ENCODE results near the gene SEC14L6.

The SEC14L6 gene

DNA sequence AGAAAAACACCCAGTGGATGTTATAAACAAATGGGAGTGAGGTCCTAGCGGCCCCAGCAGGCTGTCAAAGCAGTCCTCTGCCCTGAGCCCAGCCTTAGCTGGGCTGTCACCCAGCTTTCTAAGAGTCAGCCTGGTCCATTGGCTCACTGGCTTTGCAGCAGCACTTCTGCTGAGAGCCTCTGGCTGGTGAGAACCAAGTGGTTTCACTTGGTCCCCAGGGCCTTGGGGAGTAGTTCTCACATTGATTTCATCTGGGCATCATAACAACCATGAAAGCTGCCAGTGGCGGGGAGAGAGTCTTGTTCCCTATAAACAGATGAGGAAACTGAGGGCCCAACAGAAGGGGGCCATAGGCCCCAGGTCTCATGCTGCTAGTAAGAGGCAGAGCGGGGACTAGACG is 11.4 kb downstream of the SEC14L6 start:
- DNase-seq (ENCODE audit: low spot score), result no peak

DNA sequence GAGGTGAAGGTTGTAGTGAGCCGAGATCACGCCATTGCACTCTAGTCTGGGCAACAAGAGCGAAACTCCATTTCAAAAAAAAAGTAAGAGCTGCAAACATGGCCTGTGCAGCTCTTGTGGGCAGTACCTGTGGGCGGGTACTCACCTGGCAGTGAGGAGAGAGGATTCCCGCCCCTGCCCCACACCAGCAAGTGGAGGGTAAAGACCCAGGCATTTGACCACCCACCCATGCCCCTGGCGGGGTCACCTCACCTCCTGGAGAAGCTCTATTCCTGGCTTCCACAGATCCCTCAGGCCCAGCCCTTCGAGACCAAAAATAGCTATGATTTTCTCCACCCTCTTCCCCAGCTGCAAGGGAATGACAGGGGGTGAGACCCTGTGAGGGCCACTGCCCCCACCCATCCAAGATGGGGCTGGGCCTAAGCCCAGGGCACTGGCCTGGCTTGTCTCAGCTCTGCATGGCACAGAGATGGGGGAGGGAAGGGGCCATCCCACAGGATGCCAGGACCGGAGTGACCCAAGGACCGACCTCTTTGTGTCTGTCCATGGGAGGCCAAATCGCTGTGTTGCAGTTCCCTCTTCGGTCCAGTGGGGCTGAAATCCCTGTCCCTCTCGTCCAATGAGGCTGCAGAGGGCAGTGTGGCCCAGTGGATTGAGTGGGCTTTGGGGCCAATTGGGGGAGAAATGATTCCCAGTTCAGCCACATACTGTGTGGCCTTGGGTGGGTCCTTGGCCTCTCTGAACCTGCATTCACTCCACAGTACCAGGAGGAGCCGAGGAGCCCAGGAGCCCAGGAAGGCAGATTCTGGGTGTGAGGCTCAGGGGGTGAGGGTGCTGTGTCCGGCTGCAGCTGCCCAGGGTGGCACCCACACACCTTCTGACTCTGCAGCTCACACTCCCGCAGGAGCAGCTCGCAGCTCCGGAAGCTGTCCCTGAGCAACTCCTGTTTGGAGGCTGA is 14.6 kb downstream of the SEC14L6 start:
- no peak for DNase-seq (ENCODE audit: low spot score)

DNA sequence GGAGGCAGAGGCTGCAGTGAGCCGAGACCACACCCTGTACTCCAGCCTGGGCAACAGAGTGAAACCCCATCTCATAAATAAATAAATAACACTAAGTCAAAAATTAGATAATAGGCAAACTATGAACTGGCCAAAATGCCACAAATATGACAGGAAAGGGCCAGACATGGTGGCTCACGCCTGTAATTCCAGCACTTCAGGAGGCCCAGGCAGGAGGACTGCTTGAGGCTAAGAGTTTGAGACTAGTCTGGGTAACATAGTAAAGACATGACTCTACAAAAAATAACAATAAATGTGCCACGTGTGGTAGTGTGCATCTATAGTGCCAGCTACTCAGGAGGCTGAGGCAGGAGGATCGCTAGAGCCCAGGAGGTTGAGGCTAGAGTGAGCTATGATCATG is 19.9 kb downstream of the SEC14L6 start:
- DNase-seq (ENCODE audit: low spot score), result no peak

DNA sequence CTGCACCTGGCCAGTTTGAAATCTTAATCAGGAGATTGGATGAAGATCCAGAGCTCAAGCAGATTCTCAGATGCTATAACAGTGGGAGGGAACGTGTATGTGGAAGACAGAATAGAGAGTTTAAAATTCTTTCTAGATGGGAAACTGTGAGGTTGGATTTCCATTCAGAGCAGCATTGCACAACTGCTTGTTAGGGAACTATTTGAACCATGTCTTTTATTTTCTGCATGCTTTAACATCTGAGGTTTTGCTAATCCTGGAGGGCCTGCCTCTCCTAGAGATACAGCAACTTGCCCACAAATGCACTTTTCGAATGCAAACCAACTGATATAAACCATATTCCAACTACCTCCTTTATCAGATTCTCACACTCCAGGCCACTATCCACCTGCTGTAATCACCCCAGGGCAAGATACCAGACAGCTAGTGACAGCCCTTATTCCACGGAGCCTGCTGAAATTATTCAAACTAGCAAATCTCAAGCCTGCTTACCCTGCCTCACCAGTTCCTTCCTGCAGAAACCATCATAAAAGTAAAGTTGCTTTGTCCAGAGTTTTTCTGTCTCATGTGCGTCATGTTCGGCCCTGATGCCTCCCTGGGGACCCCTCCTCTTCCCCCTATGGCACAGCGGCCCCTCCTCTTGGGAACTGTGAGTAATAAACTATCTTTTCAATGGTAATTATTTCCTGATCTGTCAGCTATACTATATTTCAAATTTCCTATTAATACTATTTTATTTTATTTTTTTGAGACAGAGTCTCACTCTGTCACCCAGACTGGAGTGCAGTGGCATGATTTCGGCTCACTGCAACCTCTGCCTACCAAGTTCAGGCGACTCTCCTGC is 22.7 kb downstream of the SEC14L6 start:
- DNase-seq (ENCODE audit: low spot score), result no peak

DNA sequence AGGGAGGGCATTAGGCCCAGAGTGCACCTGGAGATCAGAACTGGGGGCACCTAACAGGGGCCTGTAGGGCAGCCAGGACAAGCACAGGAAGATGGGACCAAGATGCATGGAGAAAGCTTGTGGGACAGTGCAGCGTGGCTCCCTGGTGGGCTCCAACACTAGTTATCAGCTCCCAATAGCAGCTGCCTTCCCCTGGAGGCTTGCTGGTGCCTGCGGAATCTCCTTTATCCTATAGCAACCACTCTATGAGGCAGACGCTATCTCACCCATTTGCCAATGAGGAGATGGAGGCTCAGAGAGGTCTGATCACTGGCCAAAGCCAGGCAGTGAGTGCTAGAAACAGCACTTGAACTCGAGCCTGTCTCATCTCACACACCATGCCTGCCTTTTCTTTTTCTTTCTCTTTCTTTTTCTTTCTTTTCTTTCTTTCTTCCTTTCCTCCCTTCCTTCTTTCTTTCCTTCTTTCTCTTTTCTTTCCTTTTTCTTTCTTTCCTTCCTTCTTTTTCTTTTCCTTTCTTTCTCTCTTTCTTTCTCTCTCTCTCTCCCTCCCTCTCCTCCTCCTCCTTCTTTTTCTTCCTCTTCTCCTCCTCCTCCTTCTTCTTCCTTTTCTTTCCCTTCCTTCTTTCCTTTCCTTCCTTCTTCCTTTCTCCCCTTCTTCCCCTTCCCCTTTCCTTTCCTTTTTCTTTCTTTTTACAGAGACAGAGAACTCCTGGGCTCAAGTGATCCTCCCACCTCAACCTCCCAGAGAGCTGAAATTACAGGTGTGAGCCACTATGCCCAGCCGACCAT is 25.0 kb downstream of the SEC14L6 start:
- no peak for DNase-seq (ENCODE audit: low spot score)

DNA sequence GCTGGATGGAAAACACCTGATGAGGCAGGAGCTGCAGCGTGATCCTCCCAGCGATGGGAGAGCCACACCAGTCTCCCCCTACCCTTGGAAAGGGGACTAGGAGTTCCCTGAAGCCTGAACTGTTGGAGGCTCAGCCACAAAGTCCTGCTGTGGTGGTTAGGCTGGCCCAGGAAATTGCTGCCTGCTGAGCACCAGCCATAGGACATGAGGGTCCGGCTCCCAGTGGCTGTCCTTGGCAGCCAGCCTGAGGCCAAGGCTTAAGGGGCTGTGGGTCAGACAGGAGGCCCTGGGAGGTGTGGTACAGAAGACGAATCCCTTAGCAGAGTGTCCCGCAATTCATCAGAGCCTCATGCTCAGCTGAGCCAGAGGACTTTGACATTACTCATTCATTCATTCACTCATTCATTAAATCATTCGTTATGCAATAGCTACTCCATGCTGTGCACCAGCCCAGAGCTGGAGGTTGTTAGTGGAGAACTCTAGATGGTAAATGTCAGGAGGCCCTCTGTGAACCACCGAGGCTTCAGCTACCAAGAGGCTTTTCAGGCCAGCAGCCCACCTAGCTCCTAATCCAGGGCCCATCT is 26.6 kb downstream of the SEC14L6 start:
- DNase-seq (ENCODE audit: low spot score), result no peak

DNA sequence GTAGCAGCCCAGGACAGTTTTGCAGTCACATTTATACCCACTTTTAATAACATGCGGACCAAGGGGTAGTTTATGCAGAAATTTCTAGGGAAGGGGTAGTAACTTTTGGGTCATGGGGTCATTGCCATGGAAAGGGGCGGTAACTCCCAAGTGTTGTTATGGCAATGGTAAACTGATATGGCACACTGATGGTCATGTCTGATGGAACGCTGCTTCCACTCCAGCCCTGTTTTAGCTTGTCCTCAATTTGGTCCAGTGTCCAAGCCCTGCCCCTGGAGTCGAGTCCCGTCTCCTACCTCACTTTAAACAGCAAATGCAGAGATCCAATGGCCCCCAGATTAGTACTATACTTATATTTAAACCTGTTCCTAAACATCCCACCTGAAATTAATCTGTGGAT is 29.8 kb downstream of the SEC14L6 start:
- no peak for DNase-seq (ENCODE audit: low spot score)

DNA sequence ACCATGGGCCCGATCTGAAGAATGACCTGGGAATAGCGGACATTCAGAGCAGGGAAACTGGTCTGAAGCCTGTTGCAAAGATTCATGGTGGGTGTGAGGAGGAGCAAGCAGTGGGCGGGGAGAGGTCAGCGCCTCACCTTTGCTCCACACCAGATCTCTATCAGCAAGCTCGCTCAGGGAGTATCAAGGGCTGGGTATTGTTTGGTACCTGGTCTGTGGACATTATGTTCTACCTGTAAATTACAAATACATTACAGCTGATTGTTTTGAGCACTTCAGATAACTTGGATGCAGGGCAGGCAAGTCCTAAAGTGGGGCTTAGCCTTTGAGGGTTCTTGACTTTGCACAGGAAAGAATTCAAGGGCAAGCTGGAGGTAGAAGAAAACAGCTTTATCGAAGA is 30.3 kb downstream of the SEC14L6 start:
- no peak for DNase-seq (ENCODE audit: low spot score)

DNA sequence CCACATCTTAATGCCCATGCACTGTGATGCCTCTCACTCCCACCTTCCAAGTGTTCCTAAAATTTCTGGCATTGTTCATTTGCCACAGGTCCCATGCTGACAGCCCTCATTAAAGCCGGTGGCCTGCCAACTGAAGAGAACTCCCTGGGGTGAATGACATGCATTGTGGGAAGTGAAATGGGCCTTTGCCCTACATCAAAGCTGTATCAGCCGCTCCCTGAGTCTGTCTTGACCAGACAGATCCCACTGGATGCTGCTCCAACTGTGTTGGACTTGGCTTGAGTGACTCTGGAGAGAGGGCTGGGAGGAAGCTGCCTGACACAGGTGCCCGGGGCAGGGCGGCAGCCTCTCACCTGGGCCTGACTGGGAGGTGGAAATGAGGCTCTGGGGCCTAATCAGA is 32.3 kb downstream of the SEC14L6 start:
- DNase-seq (ENCODE audit: low spot score), result no peak

DNA sequence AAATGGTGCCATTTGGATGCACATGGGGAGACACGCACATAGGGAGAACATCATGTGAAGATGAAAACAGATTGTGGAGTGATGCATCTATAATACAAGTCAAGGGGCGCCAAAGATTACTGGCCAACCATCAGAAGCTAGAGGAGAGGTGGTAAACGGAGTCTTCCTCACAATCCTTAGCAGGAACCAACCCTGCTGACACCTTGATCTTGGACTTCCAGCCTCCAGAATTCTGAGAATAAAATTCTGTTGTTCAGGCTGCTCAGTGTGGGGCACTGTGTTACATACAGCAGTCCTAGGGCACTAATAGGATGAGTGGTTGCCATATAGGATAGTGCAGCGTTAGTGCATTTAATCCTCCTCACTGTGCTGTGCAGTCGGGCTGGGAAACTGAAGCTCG is 33.1 kb downstream of the SEC14L6 start:
- DNase-seq (ENCODE audit: low spot score), result no peak

DNA sequence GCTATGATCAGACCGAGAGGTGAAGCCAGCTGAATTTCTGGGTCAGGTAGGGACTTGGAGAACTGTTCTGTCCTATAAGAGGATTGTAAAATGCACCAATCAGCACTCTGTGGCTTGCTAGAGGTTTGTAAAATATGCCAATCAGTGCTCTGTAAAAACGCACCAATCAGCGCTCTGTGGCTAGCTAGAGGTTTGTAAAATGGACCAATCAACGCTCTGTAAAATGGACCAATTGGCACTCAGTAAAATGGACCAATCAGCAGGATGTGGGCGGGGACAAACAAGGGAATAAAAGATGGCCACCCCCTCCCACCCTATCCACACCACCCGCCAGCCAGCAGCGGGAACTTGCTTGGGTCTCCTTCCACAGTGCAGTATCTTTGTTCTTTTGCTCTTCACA is 34.6 kb downstream of the SEC14L6 start:
- DNase-seq (ENCODE audit: low spot score), result no peak

DNA sequence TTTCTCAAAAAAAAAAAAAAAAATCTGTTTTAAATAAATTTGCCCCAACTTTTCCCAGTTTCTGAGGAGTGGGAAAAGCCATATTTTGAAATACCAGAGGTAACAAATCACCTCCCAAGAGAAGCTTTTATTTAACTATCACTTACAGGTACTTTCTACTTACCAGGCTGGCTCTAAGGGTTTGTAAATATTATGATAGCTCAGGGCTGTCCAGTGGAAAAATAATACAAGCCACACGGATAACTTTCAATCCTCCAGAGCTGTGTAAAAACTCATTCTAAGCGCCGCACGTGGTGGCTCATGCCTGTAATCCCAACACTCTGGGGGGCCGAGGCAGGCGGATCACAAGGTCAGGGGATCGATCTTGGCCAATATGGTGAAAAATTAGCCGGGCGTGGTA is 35.4 kb downstream of the SEC14L6 start:
- no peak for DNase-seq (ENCODE audit: low spot score)

DNA sequence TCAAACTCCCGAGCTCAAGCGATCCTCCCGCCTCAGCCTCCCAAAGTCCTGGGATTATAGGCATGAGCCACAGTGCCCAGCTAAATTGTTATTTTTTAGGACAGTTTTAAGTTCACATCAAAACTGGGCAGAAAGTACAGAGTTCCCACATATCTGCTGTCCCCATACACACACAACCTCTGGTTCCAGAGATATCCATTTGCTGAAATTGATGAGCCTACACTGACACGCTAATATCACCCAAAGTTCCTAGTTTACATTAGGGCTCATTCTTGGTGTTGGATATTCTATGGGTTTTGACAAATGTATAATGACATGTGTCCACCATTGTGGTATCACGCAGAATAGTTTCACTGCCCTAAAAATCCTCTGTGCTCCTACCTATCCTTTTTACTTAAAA is 38.3 kb downstream of the SEC14L6 start:
- no peak for DNase-seq (ENCODE audit: low spot score)

DNA sequence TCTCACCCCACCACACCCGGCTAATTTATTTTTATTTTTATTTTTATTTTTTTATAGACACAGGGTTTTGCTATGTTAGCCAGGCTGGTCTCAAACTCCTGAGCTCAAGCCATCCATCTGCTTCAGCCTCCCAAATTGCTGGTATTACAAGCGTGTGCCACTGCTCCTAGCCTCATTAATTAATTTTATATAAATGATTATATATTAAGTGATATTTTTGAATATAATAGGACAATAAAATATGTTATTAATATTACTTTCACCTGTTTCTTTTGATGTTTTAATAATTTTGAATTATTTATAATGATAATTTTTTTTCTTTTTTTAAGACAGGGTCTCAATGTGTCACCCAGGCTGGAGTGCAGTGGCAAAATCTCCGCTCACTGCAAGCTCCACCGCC is 38.9 kb downstream of the SEC14L6 start:
- no peak for DNase-seq (ENCODE audit: low spot score)

DNA sequence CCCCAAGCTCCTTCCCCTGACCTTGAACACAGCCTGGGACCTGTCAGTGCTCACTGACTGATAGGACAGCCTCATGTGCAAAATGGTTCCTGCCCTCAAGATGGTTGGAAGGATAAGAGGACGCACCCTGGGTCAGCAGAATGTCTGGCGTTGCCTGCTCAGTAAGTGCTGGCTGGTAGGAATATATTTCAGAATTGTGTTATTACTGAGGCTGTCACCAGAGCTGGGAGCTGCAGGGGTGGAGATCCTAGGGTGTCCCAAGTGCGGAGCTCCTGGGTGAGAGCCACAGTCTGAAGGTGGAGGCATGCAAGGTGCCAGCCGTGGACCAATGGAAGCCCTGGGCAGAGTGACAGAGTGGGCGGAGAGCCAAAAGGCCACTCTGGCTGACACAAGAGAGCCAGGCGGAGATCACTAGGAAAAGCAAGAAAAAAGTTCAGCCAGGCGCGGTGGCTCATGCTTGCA is 40.0 kb downstream of the SEC14L6 start:
- no peak for DNase-seq (ENCODE audit: low spot score)

DNA sequence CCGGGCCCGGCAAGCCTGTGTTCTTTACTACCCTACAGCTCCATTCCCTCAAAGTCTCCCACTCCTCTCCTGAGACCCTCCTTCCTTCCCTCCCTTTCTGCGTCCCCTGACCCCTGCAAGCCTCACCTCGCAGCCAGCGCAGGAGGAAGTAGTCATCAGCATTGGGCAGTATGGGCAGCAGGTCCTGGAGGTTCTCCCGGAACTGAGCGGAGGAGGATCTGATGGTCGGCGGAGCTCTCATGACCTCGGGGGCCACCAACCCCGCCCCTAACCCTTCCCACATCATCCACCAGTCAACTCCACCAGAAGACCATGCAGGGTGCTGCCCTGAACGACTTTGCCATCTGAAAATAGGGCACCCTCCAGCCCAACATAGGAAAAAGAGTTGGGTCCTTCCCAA is 43.0 kb downstream of the SEC14L6 start:
- no peak for DNase-seq (ENCODE audit: low spot score)

DNA sequence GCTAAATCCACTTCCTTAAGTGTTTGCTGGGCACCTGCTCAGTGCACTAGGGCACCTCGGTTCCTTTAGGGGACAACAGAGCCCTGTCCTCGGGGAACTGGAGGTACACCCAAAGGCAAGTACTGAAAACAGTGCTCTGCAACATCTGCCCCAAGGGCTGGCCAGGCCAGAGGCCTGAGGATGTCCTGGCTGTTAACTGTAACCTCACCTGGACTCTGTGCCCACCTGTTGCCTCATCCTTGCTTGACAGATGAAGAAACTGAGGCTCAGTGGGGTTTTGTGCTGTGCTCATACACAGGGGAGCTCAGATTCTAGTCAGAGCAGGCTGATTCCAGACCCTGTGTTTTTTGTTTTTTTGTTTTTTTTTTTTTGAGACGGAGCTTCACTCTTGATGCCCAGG is 43.6 kb downstream of the SEC14L6 start:
- no peak for DNase-seq (ENCODE audit: low spot score)

DNA sequence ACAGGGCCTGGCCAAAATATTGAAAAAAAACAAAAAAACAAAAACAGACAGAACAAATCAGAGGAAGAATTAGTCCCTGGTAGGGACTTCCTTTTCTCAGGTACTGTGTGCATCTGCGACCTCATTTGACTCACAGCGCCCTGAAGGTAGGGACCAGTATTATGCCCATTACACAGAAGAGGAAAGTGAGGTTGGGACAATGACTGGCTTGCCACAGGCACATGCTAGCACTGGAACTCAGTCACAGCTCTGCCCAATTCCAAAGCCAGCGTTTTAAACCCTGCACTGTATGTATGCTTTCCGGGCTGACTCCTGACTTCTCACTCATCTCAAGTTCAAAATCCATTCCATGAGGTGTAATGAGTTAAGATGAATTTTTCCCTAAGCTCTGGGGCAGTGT is 44.4 kb downstream of the SEC14L6 start:
- no peak for DNase-seq (ENCODE audit: low spot score)

DNA sequence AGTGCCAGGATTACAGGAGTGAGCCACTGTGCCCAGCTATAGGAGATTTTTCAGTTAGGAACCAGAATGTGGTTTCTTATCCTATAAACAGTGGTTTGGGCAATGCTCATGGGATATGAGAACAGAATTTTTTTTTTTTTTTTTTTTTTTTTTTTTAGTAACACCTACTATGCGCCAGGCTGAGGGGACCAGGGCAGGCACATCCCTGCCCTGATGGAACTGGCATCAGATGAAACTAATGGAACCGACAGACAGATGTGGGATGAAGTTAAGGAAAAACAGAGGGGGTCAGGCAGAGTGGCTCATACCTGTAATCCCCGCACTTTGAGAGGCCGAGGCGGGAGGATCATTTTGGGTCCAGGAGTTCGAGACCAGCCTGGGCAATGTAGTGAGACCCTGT is 45.9 kb downstream of the SEC14L6 start:
- DNase-seq (ENCODE audit: low spot score), result no peak

DNA sequence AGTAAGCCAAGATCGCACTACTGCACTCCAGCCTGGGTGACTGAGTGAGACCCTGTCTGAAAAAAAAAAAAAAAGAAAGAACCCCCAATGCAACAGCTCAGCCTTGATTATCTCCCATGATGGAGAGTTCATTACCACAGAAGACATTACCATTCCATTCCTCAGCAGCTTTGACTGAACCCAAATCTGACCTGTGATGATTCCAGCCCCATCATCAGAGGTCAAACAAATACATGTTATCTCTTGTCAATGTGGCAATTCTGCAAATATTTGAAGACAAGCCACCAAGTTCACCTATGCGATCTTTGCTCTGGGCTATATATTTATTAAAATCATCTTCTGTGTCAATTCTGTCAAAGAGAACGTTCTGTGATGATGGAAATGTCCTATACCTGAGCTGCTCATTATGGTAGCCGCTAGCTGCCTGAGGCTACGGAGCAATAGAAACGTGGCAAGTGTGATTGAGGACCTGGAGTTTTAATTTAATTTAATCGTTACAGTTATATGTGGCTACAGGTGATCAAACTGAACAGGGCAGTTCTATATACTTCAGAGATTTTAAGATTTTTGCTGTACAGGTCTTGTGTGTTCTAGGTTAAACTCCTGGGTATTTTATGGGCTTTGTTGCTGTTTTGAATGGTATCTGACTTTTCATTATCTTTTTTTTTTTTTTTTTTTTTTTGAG is 48.9 kb downstream of the SEC14L6 start:
- no peak for DNase-seq (ENCODE audit: low spot score)

DNA sequence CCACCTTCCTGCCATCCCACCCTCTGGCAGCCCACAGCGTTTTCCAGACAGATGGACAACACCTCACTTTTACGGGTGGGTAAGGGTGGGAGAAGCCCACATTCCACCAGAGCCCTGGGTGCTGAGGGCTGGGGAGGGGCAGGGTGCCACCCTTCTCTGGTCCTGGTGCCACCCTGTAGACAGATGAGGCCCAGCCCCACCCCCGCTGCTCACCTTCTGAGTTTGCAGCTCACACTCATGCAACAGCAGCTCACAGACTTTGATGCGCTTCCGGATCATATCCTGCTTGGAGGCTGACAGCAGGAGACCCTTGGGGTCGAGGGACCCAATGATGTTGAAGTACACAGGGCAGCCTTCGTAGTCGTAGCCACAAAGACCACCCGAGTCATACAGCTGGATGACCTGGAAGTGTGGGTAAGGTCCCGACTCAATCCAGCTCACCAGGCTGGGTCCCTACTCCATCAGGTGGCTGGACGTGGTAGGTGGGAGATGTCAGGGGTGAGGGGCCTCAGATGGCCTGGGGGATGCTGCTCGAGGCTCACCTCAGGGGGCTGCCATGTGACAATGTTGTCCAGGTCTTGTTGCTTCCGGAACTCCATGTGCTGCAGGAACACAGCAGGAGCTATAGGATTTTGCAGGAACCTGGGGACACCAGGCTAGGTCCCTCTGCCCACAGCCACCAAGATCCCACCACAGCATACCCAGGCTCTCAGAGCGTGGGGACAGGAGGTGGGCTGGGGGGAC is 51.3 kb downstream of the SEC14L6 start:
- no peak for DNase-seq (ENCODE audit: low spot score)
